GM18502 (cell line): ENCODE results near the gene CORO2B.

ENCODE experiments used
- ATAC-seq: cut with Tn5 transposase; IDR thresholded peaks from one replicate; pipeline ENCODE4 v1.9.1; 2021; ENCODE audit warnings: mild to moderate bottlenecking; ENCODE audit not compliant: unreplicated experiment, poor library complexity

Gene CORO2B

GRCh38 chr15:68571582-68571981, 7.2 kb upstream of the CORO2B start:
- ATAC-seq = no peak

- no peak for ATAC-seq
Measured at GRCh38 chr15:68572309-68572708, 6.5 kb upstream of the CORO2B start.

- no peak for ATAC-seq
Measured at GRCh38 chr15:68572921-68573320, 5.9 kb upstream of the CORO2B start.

GRCh38 chr15:68574046-68574445, 4.7 kb upstream of the CORO2B start:
- ATAC-seq = no peak

GRCh38 chr15:68574629-68575028, 4.2 kb upstream of the CORO2B start:
- ATAC-seq = no peak

- no peak for ATAC-seq
Measured at GRCh38 chr15:68576235-68576892, 2.4 kb upstream of the CORO2B start.

- ATAC-seq = no peak
Measured at GRCh38 chr15:68578175-68578979, 416 bp upstream of the CORO2B start.

GRCh38 chr15:68580026-68580882, 1.5 kb downstream of the CORO2B start:
- ATAC-seq = no peak

- no peak for ATAC-seq
Measured at GRCh38 chr15:68580883-68581155, 2.0 kb downstream of the CORO2B start.

GRCh38 chr15:68581725-68582124, 2.9 kb downstream of the CORO2B start:
- ATAC-seq = no peak

- no peak for ATAC-seq
Measured at GRCh38 chr15:68582236-68582635, 3.4 kb downstream of the CORO2B start.

- no peak for ATAC-seq
Measured at GRCh38 chr15:68582864-68583263, 4.1 kb downstream of the CORO2B start.

- no peak for ATAC-seq
Measured at GRCh38 chr15:68583321-68583720, 4.5 kb downstream of the CORO2B start.

GRCh38 chr15:68583936-68584755, 5.4 kb downstream of the CORO2B start:
- ATAC-seq = no peak

GRCh38 chr15:68584756-68585573, 6.2 kb downstream of the CORO2B start:
- ATAC-seq = no peak

- ATAC-seq = no peak
Measured at GRCh38 chr15:68585574-68586273, 6.9 kb downstream of the CORO2B start.

- ATAC-seq = no peak
Measured at GRCh38 chr15:68586274-68586961, 7.6 kb downstream of the CORO2B start.

- ATAC-seq = no peak
Measured at GRCh38 chr15:68587769-68588385, 9.1 kb downstream of the CORO2B start.
